GM12874 (cell line): Measurements from ENCODE around the gene MICALL2.

Experiments
- CTCF ChIP-seq: IDR thresholded peaks from 2 replicates; pipeline ENCODE4 v1.5.1; 2011; ENCODE audit warnings: low read depth, mild to moderate bottlenecking, control low read depth, low read length, moderate library complexity; ENCODE audit not compliant: insufficient read depth

The MICALL2 gene

DNA sequence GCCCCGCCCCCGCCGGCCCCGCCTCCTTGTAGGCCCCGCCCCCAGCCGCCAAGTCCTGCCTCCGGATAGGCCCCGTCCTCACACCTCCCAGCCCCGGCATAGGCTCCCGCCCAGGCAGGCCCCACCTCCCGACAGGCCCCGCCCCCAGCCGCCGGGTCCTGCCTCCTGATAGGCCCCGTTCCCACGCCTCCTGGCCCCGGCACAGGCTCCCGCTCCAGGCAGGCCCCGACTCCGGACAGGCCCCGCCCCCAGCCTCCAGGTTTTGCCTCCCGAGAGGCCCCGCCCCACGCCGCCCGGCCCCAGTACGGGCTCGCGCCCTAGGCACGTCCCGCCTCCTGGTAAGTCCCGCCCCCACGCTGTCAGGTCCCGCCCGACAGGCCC lies 232 bp upstream of the MICALL2 start:
- TF ChIP-seq CTCF, result no peak

DNA sequence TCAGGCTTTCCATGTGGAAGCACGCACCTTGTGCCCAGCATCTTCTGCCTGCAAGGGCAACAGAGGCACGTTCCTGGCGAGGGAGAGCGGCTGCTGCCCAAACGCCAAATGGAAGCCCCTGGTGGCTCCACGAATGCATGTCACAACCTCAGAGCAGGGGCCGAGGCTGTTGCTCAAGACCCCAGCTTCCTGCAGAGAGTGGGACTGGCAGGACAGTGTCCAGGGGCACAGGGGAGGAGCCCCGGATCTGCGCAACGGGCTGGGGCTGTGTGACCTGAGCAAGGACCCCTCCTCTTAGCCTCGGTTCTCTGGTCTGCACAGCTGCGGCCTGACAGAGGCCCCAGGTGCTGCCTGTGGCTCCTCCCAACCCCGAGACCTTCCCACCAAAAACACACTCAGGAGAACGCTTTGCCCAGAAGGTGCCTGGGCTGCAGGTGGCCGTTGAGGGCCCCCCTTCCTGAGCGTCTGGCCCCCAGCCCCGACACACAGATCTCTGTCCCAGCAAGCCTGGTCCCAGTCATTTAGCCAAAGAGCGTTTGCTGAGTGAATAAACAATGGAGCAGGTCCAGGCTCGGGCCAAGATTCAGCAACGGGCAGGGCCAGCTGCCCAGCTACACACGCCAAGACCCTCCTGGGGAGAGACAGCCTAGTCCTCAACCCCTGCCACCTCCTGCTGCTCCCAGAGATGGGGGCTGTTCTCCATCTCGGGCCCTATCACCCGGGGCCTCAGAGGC lies 1.2 kb downstream of the MICALL2 start:
- TF ChIP-seq CTCF, result no peak

GRCh38 chr7:1457059-1457948 lies 2.0 kb downstream of the MICALL2 start:
- no peak for TF ChIP-seq CTCF

DNA sequence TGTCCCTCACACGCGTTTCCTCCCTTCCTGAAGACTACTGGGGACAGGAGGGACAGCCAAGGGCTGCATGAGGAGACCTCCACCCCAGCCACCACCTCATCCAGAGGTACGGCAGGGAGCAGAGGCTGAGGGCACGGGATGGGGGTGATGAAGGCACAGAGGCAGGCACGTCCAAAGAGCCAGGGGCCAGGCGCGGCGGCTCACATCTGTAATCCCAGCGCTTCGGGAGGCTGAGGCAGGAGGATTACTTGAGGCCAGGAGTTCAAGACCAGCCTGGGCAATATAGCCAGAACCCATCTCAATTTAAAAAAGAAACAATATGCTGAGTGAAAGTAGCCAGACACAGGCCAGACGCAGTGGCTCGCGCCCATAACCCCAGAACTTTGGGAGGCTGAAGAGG lies 3.3 kb downstream of the MICALL2 start:
- TF ChIP-seq CTCF, result no peak

DNA sequence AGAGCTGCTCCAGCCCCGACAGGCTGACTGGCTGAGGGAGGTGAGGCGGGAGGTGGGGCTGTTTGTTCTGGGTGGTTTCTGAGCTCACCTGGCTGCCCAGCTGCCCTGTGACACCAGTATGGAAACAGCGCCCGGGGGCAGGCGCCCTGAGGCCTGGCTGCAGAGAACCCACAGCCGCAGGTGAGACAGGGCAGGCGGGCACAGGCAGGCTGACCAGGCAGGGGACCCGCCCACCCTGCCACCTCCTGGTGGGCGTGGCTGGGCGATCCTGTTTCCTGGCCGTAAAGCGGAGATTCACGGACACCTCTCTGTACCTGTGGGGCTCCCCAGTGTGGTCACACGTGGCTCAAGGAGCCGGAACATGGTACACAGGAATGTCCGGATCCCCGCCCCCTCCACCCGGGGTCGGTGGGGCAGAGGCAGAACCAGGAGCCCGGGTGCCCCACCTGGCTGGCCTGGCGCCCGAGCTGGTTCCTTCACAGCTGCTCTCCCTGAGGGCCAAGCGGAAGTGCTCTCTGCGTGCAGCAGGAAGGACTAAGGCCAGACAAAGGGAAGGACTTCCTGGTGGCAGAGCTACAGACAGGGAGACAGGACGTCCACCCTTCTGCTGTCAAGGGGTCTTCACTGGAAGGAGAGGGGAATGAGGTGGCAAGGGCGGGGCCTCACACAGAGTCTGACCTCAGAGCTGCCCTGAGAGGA lies 3.9 kb downstream of the MICALL2 start:
- TF ChIP-seq CTCF, result no peak

GRCh38 chr7:1454542-1454941 lies 4.7 kb downstream of the MICALL2 start:
- TF ChIP-seq CTCF, result no peak

DNA sequence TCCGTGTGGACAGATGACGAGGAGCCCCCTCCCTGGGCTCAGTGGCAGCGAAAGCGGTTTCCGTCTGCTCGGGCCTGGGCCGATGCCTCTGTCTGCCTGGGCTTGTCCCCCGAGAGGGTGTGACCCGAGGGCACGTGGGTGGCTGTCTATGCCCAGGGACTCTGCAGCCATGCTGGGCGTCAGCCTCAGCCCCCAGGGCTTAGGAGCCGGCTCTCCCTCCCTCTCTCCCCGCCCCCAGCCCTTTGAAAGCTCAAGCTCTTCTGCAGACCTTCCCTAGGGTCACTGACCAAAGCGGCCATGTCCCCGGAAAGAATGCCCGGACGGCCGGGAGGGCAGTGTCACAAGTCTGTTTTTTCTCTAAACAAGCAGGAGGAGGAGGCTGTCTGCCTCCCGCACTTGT lies 7.1 kb downstream of the MICALL2 start:
- no peak for TF ChIP-seq CTCF
